ENCODE results near the gene AGTRAP.

Gene AGTRAP

DNA sequence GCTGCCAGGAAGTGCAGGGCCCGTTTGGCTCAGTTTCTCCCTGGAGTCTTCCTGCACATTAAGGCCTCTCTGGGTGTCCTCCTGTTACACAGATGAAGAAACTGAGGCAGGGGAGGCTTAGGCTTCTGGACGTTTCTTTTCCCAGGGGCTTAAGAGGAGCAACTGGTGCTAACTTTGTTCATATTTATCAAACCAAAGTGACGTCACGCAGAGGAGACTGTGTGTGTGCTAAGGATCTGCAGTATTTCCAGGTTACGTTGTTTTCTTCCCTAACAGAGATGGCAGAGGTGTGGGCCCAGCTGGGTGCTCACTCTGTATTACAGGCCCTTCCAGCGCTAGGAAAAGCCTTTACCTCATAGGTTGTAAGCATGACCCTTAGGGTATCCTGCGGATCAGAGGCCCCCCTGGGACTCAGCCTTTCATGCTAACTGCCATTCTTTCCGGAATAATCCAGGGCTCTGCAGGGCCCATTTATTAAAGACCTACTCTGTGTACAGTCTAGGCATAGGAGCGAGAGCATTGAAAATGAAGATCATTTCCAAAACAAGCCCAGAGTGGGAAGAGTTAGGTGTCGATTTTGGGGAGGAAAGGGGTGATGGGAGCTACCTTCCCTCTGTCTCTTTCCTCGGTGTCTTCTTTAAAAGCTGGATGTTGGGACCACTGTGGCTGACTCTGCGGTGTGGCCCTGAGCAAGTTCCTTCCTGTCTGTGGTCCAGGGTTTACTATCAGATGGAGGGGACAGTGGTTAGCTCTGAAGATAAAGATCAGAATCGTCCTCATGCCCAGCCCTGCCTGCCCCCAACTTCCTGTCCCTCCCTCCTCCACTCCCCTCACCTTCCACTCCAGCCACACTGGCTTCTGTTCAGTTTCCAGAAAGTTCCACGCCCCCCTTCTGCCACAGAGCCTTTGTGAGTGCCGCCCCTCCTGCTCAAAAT lies 4.6 kb downstream of the AGTRAP start:
- no peak for TF ChIP-seq CTCF (conservative IDR thresholded peaks at IDR 0.05; ENCODE audit: control insufficient read depth, insufficient read depth, low read depth, low read length)
- H3K4me3 ChIP-seq (ENCODE audit: control insufficient read depth, low read depth, low read length): no peak overlapping the region
- DNase-seq (ENCODE audit: low read depth): no peak

GRCh38 chr1:11741482-11741881 lies 5.5 kb downstream of the AGTRAP start:
- no peak overlapping the region for H3K4me3 ChIP-seq (ENCODE audit: control insufficient read depth, low read depth, low read length)
- TF ChIP-seq CTCF (conservative IDR thresholded peaks at IDR 0.05; ENCODE audit: control insufficient read depth, insufficient read depth, low read depth, low read length): no peak
- no peak for DNase-seq (ENCODE audit: low read depth)

DNA sequence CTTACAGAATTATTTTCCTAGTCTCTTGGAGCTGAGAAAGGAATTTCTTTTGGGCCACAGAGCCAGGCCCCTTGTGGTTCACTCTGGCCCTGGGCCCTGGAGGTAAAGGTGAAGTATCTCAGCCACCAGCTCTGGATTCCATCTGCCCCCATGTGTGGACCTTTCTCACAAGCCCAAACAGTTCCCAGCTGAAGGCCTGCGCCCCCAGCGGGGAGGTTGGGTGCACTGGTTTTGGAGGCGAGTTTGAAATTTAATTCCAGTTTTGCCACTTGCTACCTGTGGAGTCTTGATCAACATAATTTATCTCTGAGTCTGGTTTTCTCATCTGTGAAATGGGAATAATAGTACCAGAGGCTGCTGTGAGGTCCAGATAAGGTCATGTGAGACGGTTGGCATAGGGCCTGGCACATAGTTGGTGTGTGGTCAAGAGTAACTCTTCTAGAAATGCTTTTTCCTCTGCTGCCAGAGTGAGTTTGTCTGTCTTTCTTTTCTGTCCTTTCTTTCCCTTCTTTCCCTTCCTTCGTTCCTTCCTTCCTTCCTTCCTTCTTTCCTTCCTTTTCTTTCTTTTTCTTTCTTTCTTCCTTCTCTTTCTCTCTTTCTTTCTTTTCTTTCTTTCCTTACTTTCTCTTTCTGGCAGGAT lies 6.1 kb downstream of the AGTRAP start:
- TF ChIP-seq CTCF (conservative IDR thresholded peaks at IDR 0.05; ENCODE audit: control insufficient read depth, insufficient read depth, low read depth, low read length): no peak
- H3K4me3 ChIP-seq (ENCODE audit: control insufficient read depth, low read depth, low read length): no peak overlapping the region
- DNase-seq (ENCODE audit: low read depth): no peak

- TF ChIP-seq CTCF (conservative IDR thresholded peaks at IDR 0.05; ENCODE audit: control insufficient read depth, insufficient read depth, low read depth, low read length): no peak
- no peak for DNase-seq (ENCODE audit: low read depth)
- H3K4me3 ChIP-seq (ENCODE audit: control insufficient read depth, low read depth, low read length): no peak overlapping the region
Measured at GRCh38 chr1:11744287-11744686, 8.4 kb downstream of the AGTRAP start.

DNA sequence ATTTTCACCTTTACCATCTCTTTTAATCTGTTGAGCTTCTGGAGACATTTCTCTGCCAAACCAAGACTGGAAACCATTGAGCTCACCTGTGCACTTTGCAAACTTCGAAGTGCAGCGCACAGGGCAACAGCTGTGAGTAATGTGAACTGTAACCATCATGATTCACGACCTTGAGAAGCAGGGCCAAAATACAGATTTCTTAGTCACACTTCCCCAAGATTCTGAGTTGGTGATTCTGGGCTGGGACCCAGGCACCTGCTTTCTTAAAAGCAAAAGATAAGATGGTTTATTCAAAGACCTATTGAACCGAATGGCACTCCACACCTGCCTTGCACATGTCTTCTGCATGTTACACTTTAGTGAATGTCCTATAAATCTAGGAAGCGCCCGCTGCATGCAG lies 10.2 kb downstream of the AGTRAP start:
- no peak for TF ChIP-seq CTCF (conservative IDR thresholded peaks at IDR 0.05; ENCODE audit: control insufficient read depth, insufficient read depth, low read depth, low read length)
- DNase-seq (ENCODE audit: low read depth): peak; percentile 56
- no peak overlapping the region for H3K4me3 ChIP-seq (ENCODE audit: control insufficient read depth, low read depth, low read length)

- TF ChIP-seq CTCF (conservative IDR thresholded peaks at IDR 0.05; ENCODE audit: control insufficient read depth, insufficient read depth, low read depth, low read length): no peak
- no peak overlapping the region for H3K4me3 ChIP-seq (ENCODE audit: control insufficient read depth, low read depth, low read length)
- no peak for DNase-seq (ENCODE audit: low read depth)
Measured at GRCh38 chr1:11746795-11747487, 11.0 kb downstream of the AGTRAP start.

All from fibroblast of mammary gland (primary cell).